Measurements from ENCODE around the gene FANCI. TPM values are rescaled to one million over a fixed set of nuclear protein-coding genes. Genes with fewer than 3 reads are reported as not detected.

Gene FANCI
- total RNA-seq, 4 donors from 2014 or later: 7.2 to 24.5 (median 9.4) TPM

DNA sequence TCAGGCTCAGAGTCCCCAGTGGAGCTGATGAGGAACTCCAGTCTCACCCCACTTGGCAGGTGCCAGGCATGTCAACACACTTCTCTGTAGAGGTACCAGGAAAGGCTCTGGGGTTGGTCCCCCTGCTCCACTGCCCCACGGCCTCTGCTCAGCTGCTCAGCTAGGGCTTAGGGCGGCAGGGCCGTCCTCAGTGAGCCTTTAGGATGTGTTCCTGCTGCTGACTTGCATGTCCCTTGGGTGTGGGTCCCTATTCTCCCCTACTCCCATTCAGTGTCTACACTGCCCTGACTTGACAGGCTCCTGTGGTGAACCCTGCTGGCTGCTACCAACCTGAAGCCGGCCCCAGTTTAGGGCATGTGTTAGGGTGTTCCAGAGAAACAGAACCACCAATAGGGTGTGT, 108.7 kb downstream of the FANCI start:
- no peaks in the 10 kb centered on the region for H3K36me3 ChIP-seq
- H3K9me3 ChIP-seq: no peaks in the 10 kb centered on the region
- WGBS: 82% methylated on average over 3 of the region's 4 CpGs
- H3K27ac ChIP-seq: no peak overlapping the region
- H3K4me3 ChIP-seq: no peak overlapping the region
- H3K4me1 ChIP-seq: no peaks in the 10 kb centered on the region
- peaks cover 66% of the 10 kb centered on the region for H3K27me3 ChIP-seq
- TF ChIP-seq EP300 (IDR thresholded peaks at IDR 0.05): no peak
- TF ChIP-seq POLR2AphosphoS5 (IDR thresholded peaks at IDR 0.05): no peak
- TF ChIP-seq POLR2A (IDR thresholded peaks at IDR 0.05): no peak
- no peak for TF ChIP-seq CTCF (IDR thresholded peaks at IDR 0.05)
- DNase-seq (ENCODE audit: low spot score in 2 of 2): no peak

GRCh38 chr15:89353991-89354390, 110.2 kb downstream of the FANCI start:
- H3K27me3 ChIP-seq: peaks cover 75% of the 10 kb centered on the region

GRCh38 chr15:89356634-89357298, 113.0 kb downstream of the FANCI start:
- TF ChIP-seq CTCF (IDR thresholded peaks at IDR 0.05) (peak in 1 of 2 donors; percentile 17), EP300 (IDR thresholded peaks at IDR 0.05) (no peak)
- Histone ChIP-seq H3K36me3 (no peaks in the 10 kb centered on the region), H3K4me3 (no peak overlapping the region), H3K4me1 (peaks cover 14% of the 10 kb centered on the region), H3K9me3 (no peaks in the 10 kb centered on the region), H3K27me3 (peaks cover 96% of the 10 kb centered on the region), H3K27ac (no peak overlapping the region)
- 32% methylated on average over 13 of the region's 13 CpGs for WGBS
- DNase-seq (ENCODE audit: low spot score in 2 of 2): no peak

More at GRCh38 chr15:89353991-89354390, 110.2 kb downstream of the FANCI start:
- TF ChIP-seq CTCF (IDR thresholded peaks at IDR 0.05) (no peak), POLR2AphosphoS5 (IDR thresholded peaks at IDR 0.05) (no peak)
- Histone ChIP-seq H3K9me3 (no peaks in the 10 kb centered on the region), H3K4me1 (peaks cover 9% of the 10 kb centered on the region), H3K36me3 (no peaks in the 10 kb centered on the region), H3K27ac (no peak overlapping the region), H3K4me3 (no peak overlapping the region)
- 78% methylated on average over 1 of the region's 2 CpGs for WGBS
- DNase-seq (ENCODE audit: low spot score in 2 of 2): no peak

DNA sequence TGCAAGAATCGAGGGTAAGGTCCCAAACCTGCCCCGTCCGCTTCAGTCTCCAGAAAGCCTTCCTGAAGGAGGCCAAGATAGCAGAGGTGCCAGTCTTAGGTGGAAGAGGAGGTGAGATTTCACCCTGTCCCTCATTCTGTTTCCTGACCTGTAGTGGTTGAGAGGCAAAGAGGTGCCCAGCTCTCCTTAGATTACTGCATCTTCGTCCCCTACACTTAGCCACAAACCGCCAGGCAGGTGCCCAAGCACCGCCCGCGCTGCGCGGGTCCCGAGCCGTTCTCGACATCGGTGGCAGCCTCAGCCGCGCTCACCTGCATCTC, 114.6 kb downstream of the FANCI start:
- no peaks in the 10 kb centered on the region for H3K9me3 ChIP-seq
- TF ChIP-seq POLR2A (IDR thresholded peaks at IDR 0.05): no peak
- TF ChIP-seq EP300 (IDR thresholded peaks at IDR 0.05): no peak
- TF ChIP-seq POLR2AphosphoS5 (IDR thresholded peaks at IDR 0.05): no peak
- no peak for TF ChIP-seq CTCF (IDR thresholded peaks at IDR 0.05)
- no peak overlapping the region for H3K27ac ChIP-seq
- peaks cover 25% of the 10 kb centered on the region for H3K4me1 ChIP-seq
- DNase-seq (ENCODE audit: low spot score in 2 of 2): no peak
- peaks cover 100% of the 10 kb centered on the region for H3K27me3 ChIP-seq
- H3K36me3 ChIP-seq: no peaks in the 10 kb centered on the region
- WGBS: 17% methylated on average over 3 of the region's 16 CpGs
- H3K4me3 ChIP-seq: peak overlapping the region; percentile 48

- TF ChIP-seq POLR2A (IDR thresholded peaks at IDR 0.05): no peak
- no peak for TF ChIP-seq EP300 (IDR thresholded peaks at IDR 0.05)
- TF ChIP-seq CTCF (IDR thresholded peaks at IDR 0.05): peak; percentile 92 to 97
- TF ChIP-seq POLR2AphosphoS5 (IDR thresholded peaks at IDR 0.05): no peak
- Histone ChIP-seq H3K27ac (no peak overlapping the region), H3K4me1 (peaks cover 25% of the 10 kb centered on the region), H3K9me3 (no peaks in the 10 kb centered on the region), H3K4me3 (peak overlapping the region; percentile 48), H3K36me3 (no peaks in the 10 kb centered on the region), H3K27me3 (peaks cover 100% of the 10 kb centered on the region)
- DNase-seq (ENCODE audit: low spot score in 2 of 2): peak in 1 of 2 donors; percentile 80
- WGBS: 10% methylated on average over 4 of the region's 68 CpGs
Observed at GRCh38 chr15:89358755-89359439, 115.1 kb downstream of the FANCI start.
